ENCODE measurements around the gene UBASH3B.

GRCh38 chr11:122617926-122618325 lies 37.6 kb upstream of the UBASH3B start:
- TF ChIP-seq REST (IDR thresholded peaks at IDR 0.05; ENCODE audit: low read depth) (no peak), RAD21 (IDR thresholded peaks at IDR 0.05; ENCODE audit: low read depth) (no peak), EP300 (IDR thresholded peaks at IDR 0.05; ENCODE audit: borderline replicate concordance) (no peak), TEAD4 (IDR thresholded peaks at IDR 0.05) (no peak), USF1 (IDR thresholded peaks at IDR 0.05) (no peak), CEBPB (IDR thresholded peaks at IDR 0.05) (no peak), TAF1 (IDR thresholded peaks at IDR 0.05; ENCODE audit: low read depth) (no peak), NFIC (IDR thresholded peaks at IDR 0.05) (no peak), TCF12 (IDR thresholded peaks at IDR 0.05; ENCODE audit: low read depth) (no peak)
